HepG2 (cell line): ENCODE results near the gene G6PC3.

ENCODE experiments used
- CEBPB ChIP-seq: IDR thresholded peaks from 2 replicates; pipeline ENCODE4 v1.6.1; 2011; ENCODE audit warnings: low read depth, low read length, improper control_type of control experiment, borderline replicate concordance
- CTCF ChIP-seq: sonication (generic); formaldehyde crosslinking; IDR thresholded peaks from 2 replicates; pipeline ENCODE4 v1.5.0; 2020; ENCODE audit warnings: mild to moderate bottlenecking, missing genetic modification reagents, moderate library complexity
- JARID2 ChIP-seq: sonication (generic); formaldehyde crosslinking; IDR thresholded peaks from 2 replicates; pipeline ENCODE4 v1.8.1; 2023; ENCODE audit warnings: missing genetic modification reagents, inconsistent platforms; ENCODE audit not compliant: insufficient replicate concordance
- MLLT10 ChIP-seq: sonication (generic); formaldehyde crosslinking; IDR thresholded peaks from 2 replicates; pipeline ENCODE4 v1.4.0; 2020; ENCODE audit warnings: missing genetic modification reagents
- PAX8 ChIP-seq: sonication (generic); formaldehyde crosslinking; IDR thresholded peaks from 2 replicates; pipeline ENCODE4 v1.8.0; 2022; ENCODE audit warnings: mild to moderate bottlenecking, missing genetic modification reagents, borderline replicate concordance
- TCF12 ChIP-seq, 2 experiments: fragments of 450-650 bp in 1 of 2; sonication (generic) in 1 of 2; formaldehyde crosslinking in 1 of 2; IDR thresholded peaks; 2 replicates each; pipeline versions ENCODE4 v1.6.1 to v1.8.0; 2017 to 2022; ENCODE audit warnings: antibody characterized with exemption in 1 of 2, mild to moderate bottlenecking in 1 of 2, missing genetic modification reagents in 1 of 2, moderate library complexity in 1 of 2
- ZBTB42 ChIP-seq: sonication (generic); formaldehyde crosslinking; IDR thresholded peaks from 2 replicates; pipeline ENCODE4 v1.5.0; 2020; ENCODE audit warnings: mild to moderate bottlenecking, missing genetic modification reagents
- ZFP90 ChIP-seq: sonication (generic); formaldehyde crosslinking; IDR thresholded peaks from 2 replicates; pipeline ENCODE4 v1.8.0; 2022; ENCODE audit warnings: missing genetic modification reagents, mild to moderate bottlenecking, inconsistent platforms, borderline replicate concordance
- ZSCAN30 ChIP-seq: sonication (generic); formaldehyde crosslinking; IDR thresholded peaks from 2 replicates; pipeline ENCODE4 v1.5.0; 2020; ENCODE audit warnings: mild to moderate bottlenecking, missing genetic modification reagents

- TF ChIP-seq JARID2 (no peak), ZSCAN30 (CRISPR knock-in tag) (no peak), CTCF (CRISPR knock-in tag) (no peak), ZFP90 (CRISPR knock-in tag) (no peak), PAX8 (CRISPR knock-in tag) (no peak), MLLT10 (CRISPR knock-in tag) (no peak), CEBPB (no peak), TCF12 (IDR thresholded peaks at IDR 0.05) (no peak), TCF12 (CRISPR knock-in tag; IDR thresholded peaks at IDR 0.05) (no peak), ZBTB42 (CRISPR knock-in tag) (no peak)
These were observed 11.9 kb downstream of the G6PC3 start for GRCh38 chr17:44082256-44082927.
